Stimulated activated naive B cell treated with anti-CD40 and anti-IgM and Interleukin-4, amounts not matched to agents 10 μg/mL and 1 μg/mL and 100 μg/mL, for 72 hours (primary cell): ENCODE measurements around the gene NAGA.
"Not testable (repeated sequence)": the region's sequence is repeated elsewhere in the genome, so short reads cannot be mapped to it uniquely, and the experiment has no call there.

ENCODE experiments used
- ATAC-seq, 2 donors: fragments of 150-1000 bp; cut with Tn5 transposase; replicated peaks; 2 replicates each; pipeline ENCODE4 v1.10.0; 2021; ENCODE audit warnings: moderate library complexity in 1 of 2
- DNase-seq: peaks from one replicate; pipeline ENCODE4 v3.0.0; 2021
- H3K27ac Mint-ChIP-seq: one replicate; pipeline ENCODE4 v1.8.0; 2022; ENCODE audit warnings: mild to moderate bottlenecking, mixed read lengths
- H3K27me3 Mint-ChIP-seq, 2 donors: one replicate each; pipeline ENCODE4 v1.8.0; 2022; ENCODE audit warnings: mixed read lengths in 2 of 2
- H3K36me3 Mint-ChIP-seq, 2 donors: one replicate each; pipeline ENCODE4 v1.8.0; 2022; ENCODE audit warnings: mixed read lengths in 2 of 2, mild to moderate bottlenecking in 1 of 2
- H3K4me1 Mint-ChIP-seq, 2 donors: one replicate each; pipeline ENCODE4 v1.8.0; 2022; ENCODE audit warnings: mixed read lengths in 2 of 2, mild to moderate bottlenecking in 1 of 2
- H3K4me3 Mint-ChIP-seq, 2 donors: one replicate each; pipeline ENCODE4 v1.8.0; 2022; ENCODE audit warnings: mild to moderate bottlenecking in 2 of 2, mixed read lengths in 2 of 2, moderate library complexity in 1 of 2
- H3K9me3 Mint-ChIP-seq, 2 donors: one replicate each; pipeline ENCODE4 v1.8.0; 2022; ENCODE audit warnings: mixed read lengths in 2 of 2, mild to moderate bottlenecking in 1 of 2

The NAGA gene

GRCh38 chr22:42080287-42080686 lies 9.7 kb upstream of the NAGA start:
- peaks cover 16 to 29% of the 10 kb centered on the region in 2 donors for H3K4me1 Mint-ChIP-seq

DNA sequence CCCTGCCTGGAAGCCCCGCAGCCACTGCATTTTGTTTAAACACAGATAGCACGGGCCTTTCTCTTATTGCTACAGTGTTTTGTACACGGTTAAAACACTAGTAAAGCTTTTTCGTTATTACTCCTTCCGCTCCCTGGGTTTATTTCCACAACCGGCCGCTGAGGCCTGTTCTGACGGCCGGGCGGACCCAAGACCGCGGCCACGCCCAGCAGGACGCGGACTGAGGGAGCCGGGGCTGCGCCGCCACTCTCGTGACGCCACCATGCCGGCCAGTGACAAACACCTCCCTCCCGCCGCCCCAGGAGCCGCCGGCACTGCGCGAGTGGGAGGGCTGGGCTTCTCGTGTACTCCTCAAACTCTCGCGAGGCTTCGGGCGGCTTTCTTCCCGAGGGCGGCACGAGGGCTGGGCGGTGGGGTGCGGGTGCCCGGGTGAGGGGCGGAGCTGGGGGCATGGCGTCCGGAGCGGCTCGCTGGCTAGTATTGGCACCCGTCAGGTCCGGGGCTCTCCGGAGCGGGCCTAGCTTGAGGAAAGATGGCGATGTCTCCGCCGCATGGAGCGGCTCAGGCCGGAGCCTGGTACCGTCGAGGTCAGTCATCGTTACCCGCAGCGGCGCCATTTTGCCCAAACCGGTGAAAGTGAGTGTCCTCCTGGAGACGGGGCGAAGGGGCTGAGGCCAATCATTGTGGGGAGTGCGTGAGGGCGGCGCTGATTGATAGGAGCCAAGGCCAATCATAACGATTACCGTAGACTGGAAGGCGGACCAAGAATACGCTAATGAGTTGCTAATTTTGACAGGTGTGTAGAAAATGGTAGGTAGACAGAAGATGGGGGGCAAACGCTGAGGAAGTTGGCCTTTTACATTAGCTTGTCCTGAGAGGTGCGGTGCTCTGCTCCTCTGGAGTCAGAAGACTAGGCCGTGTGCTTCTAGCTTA lies 9.0 kb upstream of the NAGA start, which contains the start of gene SMDT1:
TSS of gene SMDT1 (plus strand) at position 382 of the 933 bp plus-strand sequence. CDS start at position 451, 69 bp downstream.
- DNase-seq (peak; percentile 98), ATAC-seq (peak; percentile 92 to 93)
- Mint-ChIP-seq H3K36me3 (peaks cover 23 to 24% of the 10 kb centered on the region in 2 donors), H3K4me3 (peak within 1 kb of the TSS; percentile 93 to 95), H3K9me3 (no peaks in the 10 kb centered on the region), H3K4me1 (peaks cover 18 to 36% of the 10 kb centered on the region in 2 donors), H3K27ac (peak within 1 kb of the TSS; percentile 99), H3K27me3 (no peaks in the 10 kb centered on the region)

More at GRCh38 chr22:42080287-42080686, 9.7 kb upstream of the NAGA start:
- ATAC-seq (no peak), DNase-seq (no peak)
- Mint-ChIP-seq H3K9me3 (no peaks in the 10 kb centered on the region), H3K4me3 (peak overlapping the region; percentile 93 to 95), H3K27ac (peak overlapping the region; percentile 99), H3K36me3 (peaks cover 23 to 30% of the 10 kb centered on the region in 2 donors), H3K27me3 (no peaks in the 10 kb centered on the region)

DNA sequence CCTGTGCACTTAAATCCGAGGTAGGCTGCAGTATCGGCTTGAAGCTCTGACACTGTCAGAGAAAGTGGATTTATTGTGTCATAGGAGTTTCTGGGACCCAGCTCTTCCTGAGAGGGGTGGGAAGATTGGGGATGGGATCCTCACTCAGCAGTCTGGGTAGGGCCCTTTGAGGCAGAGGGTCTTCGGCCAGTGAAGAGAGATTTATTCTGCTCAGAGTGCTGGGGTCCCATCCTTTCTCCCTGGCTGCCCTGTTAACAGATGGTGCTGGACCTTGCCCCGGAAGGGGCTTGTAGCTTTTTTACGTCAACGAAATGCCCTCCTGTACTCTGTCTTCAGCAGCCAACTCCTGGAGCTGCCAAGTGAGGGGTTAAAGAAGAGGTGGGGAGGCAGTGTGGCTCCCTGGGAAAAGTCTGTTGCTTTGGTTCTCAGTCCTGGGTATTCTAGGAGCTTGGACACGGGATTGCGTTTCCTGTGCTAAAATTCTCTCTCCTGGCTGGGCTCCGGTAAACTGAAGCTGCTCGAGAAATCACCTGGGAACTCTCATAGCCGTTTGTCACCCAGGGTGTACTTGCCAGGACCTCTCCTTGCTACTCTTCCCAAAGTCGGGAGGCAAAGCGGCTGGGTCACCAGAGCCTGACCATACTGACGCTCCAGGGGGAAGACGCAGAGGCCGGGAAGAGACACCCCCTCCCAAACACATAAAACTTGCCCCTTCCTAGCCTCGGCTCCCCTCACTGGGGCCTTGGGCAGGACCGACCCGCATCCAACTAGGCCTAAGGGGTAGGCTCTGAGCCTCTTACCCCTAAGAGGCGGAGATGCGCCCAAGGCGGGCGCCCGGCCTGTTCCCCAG lies 8.1 kb upstream of the NAGA start:
- peaks cover 15 to 16% of the 10 kb centered on the region in 2 donors for H3K36me3 Mint-ChIP-seq
- peak overlapping the region; percentile 93 to 95 for H3K4me3 Mint-ChIP-seq
- H3K27ac Mint-ChIP-seq, result peak overlapping the region; percentile 99
- ATAC-seq (peak in 1 of 2 donors; percentile 4), DNase-seq (no peak)
- H3K4me1 Mint-ChIP-seq, result peaks cover 18 to 36% of the 10 kb centered on the region in 2 donors
- H3K9me3 Mint-ChIP-seq, result no peaks in the 10 kb centered on the region
- no peaks in the 10 kb centered on the region for H3K27me3 Mint-ChIP-seq

DNA sequence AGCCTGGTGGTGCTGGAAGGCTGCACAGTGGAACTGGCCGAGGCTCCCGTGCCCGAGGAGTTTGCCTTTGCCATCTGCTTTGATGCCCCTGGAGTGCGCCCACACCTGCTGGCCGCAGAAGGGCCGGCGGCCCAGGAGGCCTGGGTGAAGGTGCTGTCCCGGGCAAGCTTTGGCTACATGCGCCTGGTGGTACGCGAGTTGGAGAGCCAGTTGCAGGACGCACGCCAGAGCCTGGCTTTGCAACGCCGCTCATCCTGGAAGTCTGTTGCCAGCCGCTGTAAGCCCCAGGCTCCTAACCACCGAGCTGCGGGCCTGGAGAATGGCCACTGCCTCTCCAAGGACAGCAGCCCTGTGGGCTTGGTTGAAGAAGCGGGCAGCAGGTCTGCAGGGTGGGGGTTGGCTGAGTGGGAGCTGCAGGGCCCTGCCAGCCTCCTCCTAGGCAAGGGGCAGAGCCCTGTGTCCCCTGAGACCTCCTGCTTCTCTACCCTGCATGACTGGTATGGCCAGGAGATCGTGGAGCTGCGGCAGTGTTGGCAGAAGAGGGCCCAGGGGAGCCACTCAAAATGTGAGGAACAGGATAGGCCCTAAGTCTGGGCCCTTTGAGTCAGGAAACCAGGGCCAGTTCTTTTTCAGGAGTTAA lies 7.0 kb upstream of the NAGA start:
- no peak overlapping the region for H3K4me3 Mint-ChIP-seq
- H3K27ac Mint-ChIP-seq, result peak overlapping the region; percentile 25
- no peak for ATAC-seq

DNA sequence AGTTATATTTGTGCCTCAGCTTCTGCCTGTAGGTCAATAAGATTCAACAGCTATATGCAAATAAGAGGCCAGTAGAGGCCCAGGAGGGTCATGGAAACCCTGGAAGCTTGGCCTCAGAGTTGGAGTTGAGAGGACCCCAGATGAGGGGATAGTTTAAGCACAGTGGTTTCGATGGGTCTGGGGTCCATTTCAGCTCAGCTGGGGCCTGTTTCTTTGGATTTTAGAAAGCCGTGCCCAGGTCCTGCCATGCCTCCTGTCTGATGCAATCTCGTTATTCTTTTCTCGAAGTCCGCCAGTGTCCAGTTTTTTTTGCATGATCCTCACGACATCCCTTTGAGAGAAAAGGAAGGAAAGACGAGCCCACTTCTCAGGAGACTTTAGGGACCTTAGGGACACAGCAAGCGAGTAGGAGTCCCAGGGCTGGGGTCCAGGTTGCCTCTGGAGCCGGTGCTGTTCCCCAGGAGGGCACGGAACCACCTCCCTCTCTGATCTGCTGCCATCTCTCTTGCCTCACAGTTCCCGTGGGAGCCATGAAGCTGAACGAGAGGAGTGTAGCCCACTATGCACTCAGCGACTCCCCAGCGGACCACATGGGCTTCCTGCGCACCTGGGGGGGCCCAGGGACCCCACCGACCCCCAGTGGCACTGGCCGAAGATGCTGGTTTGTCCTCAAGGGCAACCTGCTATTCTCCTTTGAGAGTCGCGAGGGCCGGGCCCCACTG lies 6.3 kb upstream of the NAGA start:
- H3K27ac Mint-ChIP-seq, result no peak overlapping the region

More for the DNA sequence above, 7.0 kb upstream of the NAGA start:
- no peaks in the 10 kb centered on the region for H3K9me3 Mint-ChIP-seq
- H3K27me3 Mint-ChIP-seq, result no peaks in the 10 kb centered on the region
- DNase-seq, result no peak
- peaks cover 18 to 33% of the 10 kb centered on the region in 2 donors for H3K4me1 Mint-ChIP-seq
- peaks cover 11% of the 10 kb centered on the region in 2 donors for H3K36me3 Mint-ChIP-seq

GRCh38 chr22:42074846-42075676 lies 4.4 kb upstream of the NAGA start:
- H3K4me3 Mint-ChIP-seq, result peak overlapping the region; percentile 71 to 83
- ATAC-seq (no peak), DNase-seq (no peak)
- H3K36me3 Mint-ChIP-seq, result peaks cover 0 to 6% of the 10 kb centered on the region in 2 donors
- no peaks in the 10 kb centered on the region for H3K27me3 Mint-ChIP-seq
- H3K27ac Mint-ChIP-seq, result peak overlapping the region; percentile 67
- no peaks in the 10 kb centered on the region for H3K9me3 Mint-ChIP-seq
- peaks cover 18 to 33% of the 10 kb centered on the region in 2 donors for H3K4me1 Mint-ChIP-seq

More for the DNA sequence above, 6.3 kb upstream of the NAGA start:
- Mint-ChIP-seq H3K4me3 (no peak overlapping the region), H3K36me3 (peaks cover 4 to 10% of the 10 kb centered on the region in 2 donors), H3K4me1 (peaks cover 15 to 27% of the 10 kb centered on the region in 2 donors), H3K9me3 (no peaks in the 10 kb centered on the region), H3K27me3 (no peaks in the 10 kb centered on the region)
- DNase-seq, result no peak
- no peak for ATAC-seq

DNA sequence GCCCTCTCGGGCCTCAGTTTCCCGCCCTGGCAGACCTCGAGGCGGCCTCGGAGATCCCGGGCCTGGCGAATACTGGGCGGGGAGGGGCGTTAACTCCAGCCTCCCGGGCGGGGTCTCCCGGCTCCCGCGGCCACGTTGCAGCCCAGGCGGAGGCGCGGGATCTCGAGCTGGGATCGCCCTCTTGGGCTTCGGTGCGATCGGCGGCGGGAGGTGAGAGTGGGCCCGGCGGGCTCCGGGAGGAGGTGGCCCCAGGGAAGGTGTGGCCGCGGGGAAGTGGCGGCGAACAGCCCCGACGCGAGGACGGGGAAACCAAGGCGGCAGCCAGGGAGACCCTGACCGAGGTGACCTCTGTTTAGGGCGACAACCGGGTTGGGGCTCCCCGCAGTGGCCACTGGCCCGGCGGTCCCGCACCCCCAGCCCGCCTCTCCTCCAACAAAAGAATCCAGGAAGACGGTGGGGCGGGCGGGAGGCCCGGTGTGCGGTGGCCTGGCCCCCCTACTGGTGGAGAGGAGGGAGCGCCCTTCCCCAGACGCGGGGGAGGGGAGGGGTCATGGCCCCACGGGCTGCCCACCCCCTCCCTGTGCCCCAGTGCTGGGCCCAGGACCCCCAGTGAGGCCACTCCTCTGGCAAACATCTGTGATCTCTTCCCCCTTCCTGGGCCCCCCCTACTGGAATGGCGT lies 3.7 kb upstream of the NAGA start, which contains the start of gene PHETA2:
TSS of gene PHETA2 (plus strand) at position 117 of the 680 bp plus-strand sequence. CDS start 3,046 bp downstream, outside the sequence.
- ATAC-seq, result no peak
- Mint-ChIP-seq H3K9me3 (no peaks in the 10 kb centered on the region), H3K27me3 (no peaks in the 10 kb centered on the region), H3K4me3 (peak within 1 kb of the TSS; percentile 76 to 83), H3K36me3 (peaks cover 0 to 6% of the 10 kb centered on the region in 2 donors), H3K27ac (peak within 1 kb of the TSS; percentile 69), H3K4me1 (peaks cover 18 to 36% of the 10 kb centered on the region in 2 donors)
- peak; percentile 46 for DNase-seq

DNA sequence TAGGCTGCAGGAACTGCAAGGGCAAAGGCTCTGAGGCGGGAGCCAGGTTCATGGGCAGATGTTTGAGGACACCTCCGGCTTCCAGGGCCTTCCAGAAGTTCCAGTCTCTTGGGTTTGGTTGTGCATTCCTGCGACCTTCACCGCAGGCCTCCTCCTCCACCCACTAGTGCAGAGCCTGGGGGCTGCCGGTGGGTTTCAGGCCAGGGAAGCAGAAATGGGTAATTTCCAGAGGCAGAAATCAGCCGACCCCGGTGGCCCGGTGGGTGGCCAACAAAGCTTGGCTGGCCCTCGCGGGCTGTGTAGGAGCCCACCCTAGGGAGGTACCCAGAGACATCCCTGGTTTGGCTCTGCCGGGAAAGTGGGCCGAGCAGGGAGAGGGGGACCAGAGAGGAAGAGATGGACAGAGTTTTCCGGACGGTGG lies 3.0 kb upstream of the NAGA start:
- no peak for DNase-seq
- no peak for ATAC-seq
- Mint-ChIP-seq H3K4me1 (peaks cover 18 to 30% of the 10 kb centered on the region in 2 donors), H3K27ac (peak overlapping the region; percentile 65), H3K27me3 (no peaks in the 10 kb centered on the region), H3K4me3 (peak overlapping the region; percentile 76 to 83), H3K9me3 (no peaks in the 10 kb centered on the region), H3K36me3 (peaks cover 0 to 6% of the 10 kb centered on the region in 2 donors)

- DNase-seq (no peak), ATAC-seq (no peak)
- Mint-ChIP-seq H3K4me3 (peak overlapping the region; percentile 76 to 83), H3K27me3 (no peaks in the 10 kb centered on the region), H3K4me1 (peaks cover 18 to 34% of the 10 kb centered on the region in 2 donors), H3K36me3 (peaks cover 8 to 11% of the 10 kb centered on the region in 2 donors), H3K9me3 (no peaks in the 10 kb centered on the region), H3K27ac (no peak overlapping the region)
These were observed 2.2 kb upstream of the NAGA start for GRCh38 chr22:42072606-42073330.

DNA sequence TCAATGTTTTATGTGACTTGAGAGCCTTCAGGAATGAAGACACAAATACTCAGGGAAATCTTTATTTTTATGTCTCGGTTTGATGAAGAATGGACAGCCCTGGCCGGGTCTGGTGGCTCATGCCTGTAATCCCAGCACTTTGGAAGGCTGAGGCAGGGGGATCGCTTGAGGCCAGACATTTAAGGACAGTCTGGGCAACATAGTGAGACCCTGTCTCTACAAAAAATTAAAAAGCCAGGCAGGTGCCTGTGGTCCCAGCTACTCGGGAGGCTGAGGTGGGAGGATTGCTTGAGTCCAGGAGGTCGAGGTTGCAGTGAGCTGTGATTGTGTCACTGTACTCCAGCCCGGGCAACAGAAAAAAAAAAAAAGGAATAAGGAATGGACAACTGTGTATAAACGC lies 896 bp upstream of the NAGA start:
- H3K27me3 Mint-ChIP-seq, H3K9me3 Mint-ChIP-seq, ATAC-seq, DNase-seq: not testable (repeated sequence)
- Mint-ChIP-seq H3K4me3 (peak overlapping the region; percentile 88 to 94), H3K36me3 (peaks cover 18 to 19% of the 10 kb centered on the region in 2 donors), H3K27ac (peak overlapping the region; percentile 94), H3K4me1 (peaks cover 18 to 34% of the 10 kb centered on the region in 2 donors)

- Mint-ChIP-seq H3K4me1 (peaks cover 18 to 31% of the 10 kb centered on the region in 2 donors), H3K4me3 (peak overlapping the region; percentile 88 to 94), H3K27ac (peak overlapping the region; percentile 94), H3K27me3 (no peaks in the 10 kb centered on the region), H3K36me3 (peaks cover 26 to 31% of the 10 kb centered on the region in 2 donors), H3K9me3 (no peaks in the 10 kb centered on the region)
- DNase-seq, result no peak
- ATAC-seq, result peak; percentile 42 to 49
These were observed 653 bp downstream of the NAGA start for GRCh38 chr22:42069801-42070516.
